Activated T-cell treated with anti-CD3 and anti-CD28 coated beads, Interleukin-2, amount 50 U/mL, for 72 hours (primary cell): ENCODE measurements around the gene UGT2B11. TPM values are rescaled to one million over a fixed set of nuclear protein-coding genes. Genes with fewer than 3 reads are reported as not detected.
"Not testable (repeated sequence)": the region's sequence is repeated elsewhere in the genome, so short reads cannot be mapped to it uniquely, and the experiment has no call there.

Experiments used
- ATAC-seq, 2 donors: fragments of 150-1000 bp; cut with Tn5 transposase; replicated peaks in 1 of 2; 2 replicates each; pipeline ENCODE4 v1.10.0; 2021; ENCODE audit warnings: moderate library complexity in 2 of 2, mild to moderate bottlenecking in 1 of 2
- DNase-seq, 2 donors: peaks; one replicate each; pipeline ENCODE4 v3.0.0; 2021 to 2022; ENCODE audit warnings: mixed read lengths in 1 of 2
- H3K27ac Mint-ChIP-seq: one replicate; pipeline ENCODE4 v1.8.0; 2022; ENCODE audit warnings: mild to moderate bottlenecking, moderate library complexity, mixed read lengths
- H3K27me3 Mint-ChIP-seq: one replicate; pipeline ENCODE4 v1.8.0; 2022; ENCODE audit warnings: low read depth, mixed read lengths
- H3K36me3 Mint-ChIP-seq, 2 donors: one replicate each; pipeline ENCODE4 v1.8.0; 2022; ENCODE audit warnings: mixed read lengths in 2 of 2, mild to moderate bottlenecking in 1 of 2; ENCODE audit not compliant: insufficient read depth in 2 of 2
- H3K4me1 Mint-ChIP-seq: one replicate; pipeline ENCODE4 v1.8.0; 2022; ENCODE audit warnings: low read depth, mixed read lengths
- H3K4me3 Mint-ChIP-seq, 2 donors: one replicate each; pipeline ENCODE4 v1.8.0; 2022; ENCODE audit warnings: mild to moderate bottlenecking in 2 of 2, mixed read lengths in 2 of 2, moderate library complexity in 2 of 2
- H3K9me3 Mint-ChIP-seq, 2 donors: one replicate each; pipeline ENCODE4 v1.8.0; 2022; ENCODE audit warnings: mixed read lengths in 2 of 2
- total RNA-seq, 2 donors: library from RNA; stranded (reverse); gene quantifications; one replicate each; pipeline ENCODE4 v1.2.3, GENCODE V29; 2022

UGT2B11 gene
- total RNA-seq = not detected

- Mint-ChIP-seq H3K4me1 (no peaks in the 10 kb centered on the region), H3K9me3 (no peaks in the 10 kb centered on the region), H3K36me3 (no peaks in the 10 kb centered on the region), H3K4me3 (no peak within 1 kb of the TSS), H3K27ac (no peak within 1 kb of the TSS), H3K27me3 (no peaks in the 10 kb centered on the region)
- no peak for DNase-seq
- ATAC-seq = no peak
These were observed at the start of gene UGT2B11 for GRCh38 chr4:69214716-69215115. Gene UGT2B11, minus strand, starts transcription at chr4:69214748. Its CDS starts 26 bp downstream, at chr4:69214722.

- not testable (repeated sequence) for H3K4me3 Mint-ChIP-seq, DNase-seq, H3K4me1 Mint-ChIP-seq, H3K27ac Mint-ChIP-seq, H3K36me3 Mint-ChIP-seq, H3K27me3 Mint-ChIP-seq, H3K9me3 Mint-ChIP-seq, ATAC-seq
These were observed 38.7 kb upstream of the UGT2B11 start for GRCh38 chr4:69253147-69253772.

GRCh38 chr4:69250884-69251283 is 36.3 kb upstream of the UGT2B11 start:
- H3K36me3 Mint-ChIP-seq, H3K27me3 Mint-ChIP-seq, DNase-seq, H3K4me3 Mint-ChIP-seq, H3K9me3 Mint-ChIP-seq, H3K4me1 Mint-ChIP-seq, H3K27ac Mint-ChIP-seq, ATAC-seq: not testable (repeated sequence)

- H3K27me3 Mint-ChIP-seq = not testable (repeated sequence)
These were observed 28.2 kb upstream of the UGT2B11 start for GRCh38 chr4:69242562-69243240.

DNA sequence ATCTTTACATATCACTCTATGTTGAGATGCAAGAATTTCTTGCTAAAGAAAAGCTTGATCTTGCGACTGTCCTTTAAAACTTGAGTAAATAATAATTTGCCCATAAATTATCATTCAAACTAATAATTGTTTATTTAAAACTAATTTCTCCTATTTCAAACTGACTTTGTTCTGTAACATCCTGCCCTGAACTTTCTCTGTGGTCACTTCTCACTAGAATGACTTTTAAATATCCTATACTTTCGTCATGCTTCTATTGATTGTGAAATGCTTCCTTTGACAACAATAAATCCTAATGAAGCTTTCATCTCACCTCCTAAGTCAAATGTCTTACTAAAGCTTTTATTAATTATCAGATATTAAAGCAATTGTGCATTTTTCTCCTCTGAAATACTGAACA is 27.2 kb upstream of the UGT2B11 start:
- not testable (repeated sequence) for H3K4me1 Mint-ChIP-seq, H3K36me3 Mint-ChIP-seq, H3K27ac Mint-ChIP-seq, H3K9me3 Mint-ChIP-seq, ATAC-seq, DNase-seq, H3K4me3 Mint-ChIP-seq, H3K27me3 Mint-ChIP-seq

More at GRCh38 chr4:69242562-69243240, 28.2 kb upstream of the UGT2B11 start:
- not testable (repeated sequence) for H3K4me1 Mint-ChIP-seq, ATAC-seq, DNase-seq, H3K36me3 Mint-ChIP-seq, H3K4me3 Mint-ChIP-seq, H3K27ac Mint-ChIP-seq
- H3K9me3 Mint-ChIP-seq = peaks cover 8 to 12% of the 10 kb centered on the region in 2 donors

- H3K4me1 Mint-ChIP-seq, H3K36me3 Mint-ChIP-seq, H3K27ac Mint-ChIP-seq, DNase-seq, H3K4me3 Mint-ChIP-seq, ATAC-seq, H3K27me3 Mint-ChIP-seq, H3K9me3 Mint-ChIP-seq: not testable (repeated sequence)
These were observed 26.2 kb upstream of the UGT2B11 start for GRCh38 chr4:69240787-69241186.

- no peak for ATAC-seq
- H3K4me1 Mint-ChIP-seq = no peaks in the 10 kb centered on the region
- no peak for DNase-seq
- no peaks in the 10 kb centered on the region for H3K36me3 Mint-ChIP-seq
- H3K4me3 Mint-ChIP-seq = no peak overlapping the region
- no peak overlapping the region for H3K27ac Mint-ChIP-seq
- H3K27me3 Mint-ChIP-seq = no peaks in the 10 kb centered on the region
- H3K9me3 Mint-ChIP-seq = peaks cover 4 to 5% of the 10 kb centered on the region in 2 donors
These were observed 25.1 kb upstream of the UGT2B11 start for GRCh38 chr4:69239557-69240168.

DNA sequence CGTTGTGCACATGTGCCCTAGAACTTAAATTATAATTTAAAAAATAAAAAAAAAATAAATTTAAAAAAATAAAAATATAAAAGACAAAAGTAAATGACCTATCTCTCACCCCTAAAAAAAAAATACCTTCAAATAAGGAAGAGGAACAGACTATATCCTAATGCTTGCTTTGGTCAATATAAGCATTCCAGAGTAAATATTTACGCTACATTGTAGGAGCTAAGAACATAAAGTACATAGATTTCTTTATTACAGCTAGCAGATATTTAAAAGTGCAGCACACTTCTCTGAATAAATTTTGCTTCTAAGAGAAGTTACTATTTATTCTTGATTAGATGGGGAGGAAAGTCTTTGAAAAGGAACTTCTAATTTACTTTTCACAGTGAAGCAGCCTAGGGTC is 24.5 kb upstream of the UGT2B11 start:
- Mint-ChIP-seq H3K36me3 (no peaks in the 10 kb centered on the region), H3K4me3 (no peak overlapping the region), H3K4me1 (no peaks in the 10 kb centered on the region), H3K9me3 (peaks cover 4 to 7% of the 10 kb centered on the region in 2 donors), H3K27ac (no peak overlapping the region), H3K27me3 (no peaks in the 10 kb centered on the region)
- ATAC-seq (no peak), DNase-seq (no peak)

DNA sequence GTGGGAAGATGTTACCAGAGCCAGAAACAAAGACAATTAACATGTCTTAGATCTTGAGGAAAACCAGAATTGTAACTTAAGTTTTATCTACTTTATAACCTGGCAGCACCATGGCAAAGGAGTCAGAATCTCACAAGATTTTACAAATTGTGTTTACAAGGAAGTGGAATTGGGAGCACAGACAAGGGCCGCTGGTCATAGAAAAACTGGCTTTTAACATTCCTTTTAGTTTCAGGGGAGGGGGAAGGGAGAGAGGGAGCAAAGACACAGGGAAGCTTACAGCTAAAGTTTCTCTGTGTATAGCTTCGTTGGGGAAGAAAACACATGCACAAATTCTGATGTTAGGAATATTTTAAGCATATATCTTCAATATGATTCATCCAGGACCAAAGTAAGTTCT is 10.3 kb upstream of the UGT2B11 start:
- ATAC-seq (no peak), DNase-seq (no peak)
- Mint-ChIP-seq H3K27me3 (no peaks in the 10 kb centered on the region), H3K27ac (no peak overlapping the region), H3K4me1 (no peaks in the 10 kb centered on the region), H3K4me3 (no peak overlapping the region), H3K36me3 (no peaks in the 10 kb centered on the region), H3K9me3 (peaks cover 0 to 3% of the 10 kb centered on the region in 2 donors)

- H3K4me1 Mint-ChIP-seq, H3K27ac Mint-ChIP-seq, H3K9me3 Mint-ChIP-seq, DNase-seq, H3K27me3 Mint-ChIP-seq, ATAC-seq, H3K4me3 Mint-ChIP-seq, H3K36me3 Mint-ChIP-seq: not testable (repeated sequence)
These were observed 8.7 kb upstream of the UGT2B11 start for GRCh38 chr4:69223277-69223676.

- not testable (repeated sequence) for H3K36me3 Mint-ChIP-seq, H3K4me1 Mint-ChIP-seq, H3K9me3 Mint-ChIP-seq, H3K27ac Mint-ChIP-seq, ATAC-seq, H3K4me3 Mint-ChIP-seq, H3K27me3 Mint-ChIP-seq, DNase-seq
These were observed 3.9 kb upstream of the UGT2B11 start for GRCh38 chr4:69218491-69218890.

DNA sequence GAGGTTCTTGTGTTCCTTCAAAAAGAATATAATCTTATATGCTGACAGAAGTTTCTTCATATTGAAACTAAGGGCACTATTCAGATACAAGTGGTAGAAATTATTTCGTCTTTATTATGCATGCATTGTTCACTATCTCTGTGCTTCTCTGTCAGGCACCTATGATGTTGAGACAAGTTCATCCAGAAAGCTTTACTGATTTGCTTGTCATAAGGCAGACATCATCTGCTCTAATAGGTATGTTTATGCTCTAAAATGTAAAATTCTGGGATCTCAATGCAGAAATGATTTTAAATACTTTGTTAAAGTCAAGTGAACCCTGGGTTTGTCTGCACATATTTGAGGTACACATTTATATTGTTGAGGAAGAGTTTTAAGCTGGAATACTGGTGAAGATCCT is 3.6 kb downstream of the UGT2B11 start:
- Mint-ChIP-seq H3K36me3 (no peaks in the 10 kb centered on the region), H3K27me3 (no peaks in the 10 kb centered on the region), H3K4me3 (no peak overlapping the region), H3K9me3 (no peaks in the 10 kb centered on the region), H3K27ac (no peak overlapping the region), H3K4me1 (no peaks in the 10 kb centered on the region)
- no peak for DNase-seq
- no peak for ATAC-seq

- not testable (repeated sequence) for DNase-seq, H3K4me3 Mint-ChIP-seq, ATAC-seq, H3K27ac Mint-ChIP-seq, H3K4me1 Mint-ChIP-seq, H3K9me3 Mint-ChIP-seq, H3K27me3 Mint-ChIP-seq, H3K36me3 Mint-ChIP-seq
These were observed 16.0 kb downstream of the UGT2B11 start for GRCh38 chr4:69198506-69198905.
